GM12864 (cell line): ENCODE measurements around the gene CILP2.

Experiments used
- DNase-seq: peaks from one replicate; pipeline ENCODE4 v3.0.0-alpha.2; 2011; ENCODE audit warnings: low read depth
- H3K4me3 ChIP-seq: 2 replicates; pipeline ENCODE4 v1.5.1; 2011; ENCODE audit warnings: mild to moderate bottlenecking, low read depth, low read length, control low read depth
- CTCF ChIP-seq: IDR thresholded peaks from 2 replicates; pipeline ENCODE4 v1.5.1; 2011; ENCODE audit warnings: low read depth, mild to moderate bottlenecking, moderate library complexity, low read length, control low read depth, inconsistent platforms; ENCODE audit errors: missing control alignments

The CILP2 gene

GRCh38 chr19:19561946-19562664 is 24.0 kb downstream of the CILP2 start:
- no peak overlapping the region for H3K4me3 ChIP-seq
- TF ChIP-seq CTCF = no peak
- no peak for DNase-seq

GRCh38 chr19:19562665-19563347 is 24.7 kb downstream of the CILP2 start:
- peak; percentile 9 for TF ChIP-seq CTCF
- no peak overlapping the region for H3K4me3 ChIP-seq
- DNase-seq = no peak

- TF ChIP-seq CTCF = no peak
- DNase-seq = no peak
- H3K4me3 ChIP-seq = no peak overlapping the region
Measured at GRCh38 chr19:19563348-19563848, 25.3 kb downstream of the CILP2 start.

GRCh38 chr19:19566306-19566705 is 28.2 kb downstream of the CILP2 start:
- TF ChIP-seq CTCF = no peak
- no peak for DNase-seq

GRCh38 chr19:19567391-19567790 is 29.3 kb downstream of the CILP2 start:
- no peak for DNase-seq
- TF ChIP-seq CTCF = no peak

More at GRCh38 chr19:19566306-19566705, 28.2 kb downstream of the CILP2 start:
- no peak overlapping the region for H3K4me3 ChIP-seq

GRCh38 chr19:19568802-19569756 is 31.0 kb downstream of the CILP2 start:
- no peak for TF ChIP-seq CTCF
- DNase-seq = no peak

More at GRCh38 chr19:19567391-19567790, 29.3 kb downstream of the CILP2 start:
- no peak overlapping the region for H3K4me3 ChIP-seq

More at GRCh38 chr19:19568802-19569756, 31.0 kb downstream of the CILP2 start:
- no peak overlapping the region for H3K4me3 ChIP-seq
